HEK293 (cell line): ENCODE measurements around the gene CACNA1C.

Experiments used
- CTCF ChIA-PET: fragments of 350-600 bp; formaldehyde crosslinking; extraction: SDS; loops from one replicate; lab custom pipeline; 2021; ENCODE audit warnings: antibody characterized with exemption; lab: Yijun Ruan, JAX
- POLR2A ChIA-PET: fragments of 300-600 bp; formaldehyde crosslinking; extraction: SDS; loops from one replicate; lab custom pipeline; 2020; ENCODE audit warnings: antibody characterized with exemption, inconsistent platforms; lab: Yijun Ruan, JAX
- H3K27ac ChIP-seq: fragments of 200-500 bp; sonication (Bioruptor generic); 2 replicates; pipeline ENCODE4 v1.5.1; 2014; ENCODE audit warnings: low read depth, low read length, control low read depth, inconsistent platforms; ENCODE audit errors: extremely low read depth
- H3K36me3 ChIP-seq, 2 experiments: fragments of 200-500 bp in 1 of 2; sonication (Bioruptor generic) in 1 of 2; 1 replicate in 1 of 2; 2 replicates in 1 of 2; pipeline ENCODE4 v1.5.1; 2014 to 2017; ENCODE audit warnings: inconsistent platforms in 2 of 2, low read length in 2 of 2; ENCODE audit not compliant: control insufficient read depth in 2 of 2, insufficient read depth in 1 of 2
- H3K4me1 ChIP-seq: fragments of 200-500 bp; sonication (Bioruptor generic); 2 replicates; pipeline ENCODE4 v1.5.1; 2014; ENCODE audit warnings: mild to moderate bottlenecking, low read length, inconsistent platforms; ENCODE audit not compliant: control insufficient read depth, insufficient read depth
- H3K4me3 ChIP-seq: 2 replicates; pipeline ENCODE4 v1.5.1; 2011; ENCODE audit warnings: low read depth, mild to moderate bottlenecking, control low read depth, low read length, moderate library complexity
- H3K9me3 ChIP-seq: fragments of 200-500 bp; sonication (Bioruptor generic); 2 replicates; pipeline ENCODE4 v1.5.1; 2014; ENCODE audit warnings: low read depth, low read length, inconsistent platforms; ENCODE audit not compliant: control insufficient read depth, insufficient read depth
- BCL11B ChIP-seq: fragments of 450-650 bp; formaldehyde crosslinking; IDR thresholded peaks from 2 replicates; pipeline ENCODE4 v1.5.1; 2016; ENCODE audit warnings: low read depth, missing biosample characterization, missing genetic modification characterization
- BCL6B ChIP-seq: fragments of 450-650 bp; formaldehyde crosslinking; IDR thresholded peaks from 2 replicates; pipeline ENCODE4 v1.5.1; 2017; ENCODE audit warnings: missing biosample characterization, missing genetic modification characterization
- HIC1 ChIP-seq: fragments of 450-650 bp; formaldehyde crosslinking; IDR thresholded peaks from 2 replicates; pipeline ENCODE4 v1.5.1; 2016; ENCODE audit warnings: missing biosample characterization, missing genetic modification characterization
- HOXD13 ChIP-seq: sonication (generic); formaldehyde crosslinking; IDR thresholded peaks from 2 replicates; pipeline ENCODE4 v1.8.0; 2022; ENCODE audit warnings: missing genetic modification reagents, borderline replicate concordance
- PRDM1 ChIP-seq: fragments of 450-650 bp; formaldehyde crosslinking; IDR thresholded peaks from 2 replicates; pipeline ENCODE4; 2016; ENCODE audit warnings: missing biosample characterization, missing genetic modification characterization
- PRDM2 ChIP-seq: fragments of 450-650 bp; formaldehyde crosslinking; IDR thresholded peaks from 2 replicates; pipeline ENCODE4 v1.5.1; 2016; ENCODE audit warnings: missing biosample characterization, missing genetic modification characterization, borderline replicate concordance
- SP7 ChIP-seq: fragments of 450-650 bp; formaldehyde crosslinking; IDR thresholded peaks from 2 replicates; pipeline ENCODE4 v1.5.1; 2016; ENCODE audit warnings: missing biosample characterization, missing genetic modification characterization
- ZBTB11 ChIP-seq: fragments of 450-650 bp; formaldehyde crosslinking; conservative IDR thresholded peaks from 2 replicates; pipeline ENCODE4 v1.5.1; 2016; ENCODE audit warnings: low read depth, missing biosample characterization, missing genetic modification characterization
- ZBTB7A ChIP-seq: fragments of 450-650 bp; formaldehyde crosslinking; IDR thresholded peaks from 2 replicates; pipeline ENCODE4 v1.5.1; 2016; ENCODE audit warnings: low read depth, missing biosample characterization, missing genetic modification characterization
- ZEB2 ChIP-seq: fragments of 450-650 bp; formaldehyde crosslinking; IDR thresholded peaks from 2 replicates; pipeline ENCODE4 v1.5.1; 2016; ENCODE audit warnings: missing biosample characterization, missing genetic modification characterization
- ZFP3 ChIP-seq: fragments of 450-650 bp; formaldehyde crosslinking; IDR thresholded peaks from 2 replicates; pipeline ENCODE4 v1.5.1; 2016; ENCODE audit warnings: low read depth, missing biosample characterization, missing genetic modification characterization
- ZNF169 ChIP-seq: fragments of 450-650 bp; formaldehyde crosslinking; IDR thresholded peaks from 2 replicates; pipeline ENCODE4 v1.5.1; 2016; ENCODE audit warnings: missing biosample characterization, missing genetic modification characterization
- ZNF214 ChIP-seq: fragments of 450-650 bp; formaldehyde crosslinking; IDR thresholded peaks from 2 replicates; pipeline ENCODE4 v1.5.1; 2017; ENCODE audit warnings: missing biosample characterization, mild to moderate bottlenecking, missing genetic modification characterization, borderline replicate concordance
- ZNF37A ChIP-seq: fragments of 450-650 bp; IDR thresholded peaks from 2 replicates; pipeline ENCODE4 v1.5.1; 2018; ENCODE audit warnings: missing biosample characterization, missing genetic modification characterization
- ZNF394 ChIP-seq: fragments of 450-650 bp; formaldehyde crosslinking; IDR thresholded peaks from 2 replicates; pipeline ENCODE4 v1.5.1; 2016; ENCODE audit warnings: missing biosample characterization, missing genetic modification characterization, mild to moderate bottlenecking, moderate library complexity, borderline replicate concordance
- ZNF530 ChIP-seq: fragments of 450-650 bp; formaldehyde crosslinking; IDR thresholded peaks from 2 replicates; pipeline ENCODE4 v1.5.1; 2016; ENCODE audit warnings: low read depth, missing biosample characterization, missing genetic modification characterization
- ZNF624 ChIP-seq: fragments of 450-650 bp; formaldehyde crosslinking; IDR thresholded peaks from 2 replicates; pipeline ENCODE4 v1.5.1; 2017; ENCODE audit warnings: missing biosample characterization, missing genetic modification characterization
- ZNF777 ChIP-seq: fragments of 450-650 bp; formaldehyde crosslinking; IDR thresholded peaks from 2 replicates; pipeline ENCODE4 v1.5.1; 2017; ENCODE audit warnings: missing biosample characterization, missing genetic modification characterization, borderline replicate concordance
- TF ChIP-seq, protein P1 (sequence below): fragments of 450-650 bp; formaldehyde crosslinking; IDR thresholded peaks from 2 replicates; pipeline ENCODE4 v1.5.1; 2016; ENCODE audit warnings: missing biosample characterization, missing genetic modification characterization
- TF ChIP-seq, protein P2 (sequence below): fragments of 450-650 bp; formaldehyde crosslinking; optimal IDR thresholded peaks from 2 replicates; pipeline ENCODE3; 2016; ENCODE audit warnings: missing biosample characterization, mild to moderate bottlenecking, missing genetic modification characterization

The CACNA1C gene

DNA sequence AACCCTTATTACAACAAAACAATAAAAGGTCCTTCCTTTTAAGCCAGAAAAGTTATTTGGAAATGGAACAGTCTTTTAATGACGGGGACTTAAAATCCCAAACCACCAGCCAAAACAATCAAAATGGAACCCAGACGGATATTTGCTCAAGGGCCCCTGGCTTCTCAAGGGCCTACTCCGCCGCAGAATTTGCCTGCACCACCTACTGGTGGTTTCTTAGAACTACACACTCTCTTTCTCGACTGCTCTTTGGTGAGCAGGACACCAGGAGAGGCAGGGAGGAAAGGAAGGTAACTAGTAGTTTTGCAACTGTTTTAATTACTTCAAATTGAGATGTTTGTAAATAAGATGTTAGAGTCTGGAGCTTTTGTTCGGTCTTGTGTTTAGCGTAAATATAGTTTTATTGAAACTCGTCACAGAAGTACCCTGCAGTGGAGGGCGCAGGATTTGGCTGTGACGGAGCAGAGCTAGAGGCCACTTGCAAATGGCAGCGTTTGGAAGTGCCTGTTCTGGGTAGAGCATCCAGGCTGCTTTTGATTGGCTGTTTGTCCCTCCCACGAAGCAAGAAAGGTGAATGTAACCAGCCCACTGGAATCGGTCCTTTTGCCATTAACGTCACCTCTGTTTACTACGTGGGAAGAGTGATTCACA lies 238.5 kb downstream of the CACNA1C start (continued):
- no peak for TF ChIP-seq ZBTB11 (tag by site-specific recombination)
- no peak for TF ChIP-seq ZNF530 (tag by site-specific recombination)
- TF ChIP-seq ZNF394 (tag by site-specific recombination): no peak

- ChIA-PET POLR2A (no interaction called here), CTCF (interaction anchor here (0.6 to 3.4 kb wide), 19 partner anchors 7 to 291 kb away, joined by 3 to 29 read pairs (median 4); no protein-coding TSS in a partner anchor)
- Histone ChIP-seq H3K4me3 (no peak overlapping the region), H3K36me3 (no peaks in the 10 kb centered on the region), H3K27ac (no peak overlapping the region), H3K9me3 (no peaks in the 10 kb centered on the region; the same call in 1 of the 2 replicates), H3K4me1 (no peaks in the 10 kb centered on the region)
- no peak for TF ChIP-seq BCL11B (tag by site-specific recombination)
- TF ChIP-seq, protein P1, sequence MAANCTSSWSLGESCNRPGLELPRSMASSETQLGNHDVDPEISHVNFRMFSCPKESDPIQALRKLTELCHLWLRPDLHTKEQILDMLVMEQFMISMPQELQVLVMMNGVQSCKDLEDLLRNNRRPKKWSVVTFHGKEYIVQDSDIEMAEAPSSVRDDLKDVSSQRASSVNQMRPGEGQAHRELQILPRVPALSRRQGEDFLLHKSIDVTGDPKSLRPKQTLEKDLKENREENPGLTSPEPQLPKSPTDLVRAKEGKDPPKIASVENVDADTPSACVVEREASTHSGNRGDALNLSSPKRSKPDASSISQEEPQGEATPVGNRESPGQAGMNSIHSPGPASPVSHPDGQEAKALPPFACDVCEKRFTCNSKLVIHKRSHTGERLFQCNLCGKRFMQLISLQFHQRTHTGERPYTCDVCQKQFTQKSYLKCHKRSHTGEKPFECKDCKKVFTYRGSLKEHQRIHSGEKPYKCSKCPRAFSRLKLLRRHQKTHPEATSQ (tag by site-specific recombination): no peak
- TF ChIP-seq ZNF169: no peak
- TF ChIP-seq SP7 (tag by site-specific recombination): no peak
- TF ChIP-seq BCL6B: no peak
- TF ChIP-seq ZEB2 (tag by site-specific recombination): no peak
- TF ChIP-seq ZNF777 (tag by site-specific recombination): no peak
- TF ChIP-seq PRDM1 (tag by site-specific recombination): no peak
- no peak for TF ChIP-seq PRDM2
- no peak for TF ChIP-seq ZFP3 (tag by site-specific recombination)
- TF ChIP-seq, protein P2, sequence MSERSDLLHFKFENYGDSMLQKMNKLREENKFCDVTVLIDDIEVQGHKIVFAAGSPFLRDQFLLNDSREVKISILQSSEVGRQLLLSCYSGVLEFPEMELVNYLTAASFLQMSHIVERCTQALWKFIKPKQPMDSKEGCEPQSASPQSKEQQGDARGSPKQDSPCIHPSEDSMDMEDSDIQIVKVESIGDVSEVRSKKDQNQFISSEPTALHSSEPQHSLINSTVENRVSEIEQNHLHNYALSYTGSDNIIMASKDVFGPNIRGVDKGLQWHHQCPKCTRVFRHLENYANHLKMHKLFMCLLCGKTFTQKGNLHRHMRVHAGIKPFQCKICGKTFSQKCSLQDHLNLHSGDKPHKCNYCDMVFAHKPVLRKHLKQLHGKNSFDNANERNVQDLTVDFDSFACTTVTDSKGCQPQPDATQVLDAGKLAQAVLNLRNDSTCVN: no peak
- TF ChIP-seq ZBTB7A (tag by site-specific recombination): no peak
- TF ChIP-seq ZNF37A (tag by site-specific recombination): no peak
- TF ChIP-seq ZNF624 (tag by site-specific recombination): no peak
- no peak for TF ChIP-seq HOXD13
- TF ChIP-seq ZNF214 (tag by site-specific recombination): no peak
- no peak for TF ChIP-seq HIC1 (tag by site-specific recombination)
These were observed 239.2 kb downstream of the CACNA1C start for GRCh38 chr12:2291947-2292346.
